HG03575 (cell line): ENCODE data around the gene EMC10.

ENCODE experiments used
- ATAC-seq: cut with Tn5 transposase; IDR thresholded peaks from one replicate; pipeline ENCODE4 v1.9.1; 2021; ENCODE audit not compliant: unreplicated experiment, insufficient number of reproducible peaks, low FRiP score; ENCODE audit errors: extremely low read depth

The EMC10 gene

DNA sequence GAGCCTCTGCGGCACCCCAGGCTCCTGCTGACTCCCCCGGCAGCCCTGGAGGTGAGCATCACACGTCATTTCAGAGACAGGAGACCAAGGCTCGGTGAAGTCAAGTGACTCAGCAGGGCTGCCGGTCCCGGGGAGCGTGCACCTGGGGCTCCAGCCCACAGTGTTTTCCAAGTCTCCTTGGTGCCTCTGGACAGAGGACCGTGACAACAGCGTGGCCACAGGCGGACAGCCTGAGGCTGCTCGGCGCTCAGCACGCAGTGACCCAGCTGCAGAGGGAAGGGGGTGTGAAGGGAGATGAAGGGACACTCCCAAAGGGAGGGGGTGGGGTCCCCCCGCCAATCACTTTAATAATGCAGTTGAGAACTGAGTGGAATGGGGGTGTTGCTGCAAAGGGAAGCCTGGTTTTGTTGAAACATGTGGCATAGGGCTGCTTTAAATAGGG is 54.9 kb downstream of the EMC10 start:
- ATAC-seq, result no peak

- ATAC-seq, result no peak
Observed at GRCh38 chr19:50532952-50533351, 56.6 kb downstream of the EMC10 start.

- no peak for ATAC-seq
Observed at GRCh38 chr19:50534478-50534877, 58.2 kb downstream of the EMC10 start.

- ATAC-seq, result no peak
Observed at GRCh38 chr19:50535672-50536187, 59.4 kb downstream of the EMC10 start.

GRCh38 chr19:50536662-50537305 is 60.5 kb downstream of the EMC10 start:
- ATAC-seq, result no peak

DNA sequence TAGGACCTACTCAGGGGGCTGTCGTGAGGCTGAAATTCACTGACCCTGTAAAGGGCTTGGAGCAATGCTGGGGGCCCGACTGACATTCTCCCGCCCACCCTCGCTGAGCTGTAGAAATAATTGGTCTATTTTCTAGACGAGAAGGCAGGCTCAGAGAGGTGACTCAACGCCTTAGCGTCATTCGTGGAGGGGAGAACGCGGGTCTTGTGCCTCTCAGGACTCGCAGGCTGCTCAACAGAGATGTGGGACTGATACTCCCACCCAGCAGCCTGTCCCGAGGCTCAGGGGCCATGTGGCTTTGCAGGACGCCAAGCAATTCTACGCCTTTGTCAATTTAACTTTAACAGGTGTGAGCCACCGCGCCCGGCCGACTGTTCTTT is 61.0 kb downstream of the EMC10 start:
- ATAC-seq, result no peak

- ATAC-seq, result no peak
Observed at GRCh38 chr19:50537769-50538230, 61.5 kb downstream of the EMC10 start.
